GM19395 (cell line): ENCODE results near the gene C3orf70.

Experiments
- ATAC-seq: cut with Tn5 transposase; IDR thresholded peaks from one replicate; pipeline ENCODE4 v1.9.1; 2021; ENCODE audit warnings: mild to moderate bottlenecking, moderate library complexity; ENCODE audit not compliant: unreplicated experiment

Gene C3orf70

GRCh38 chr3:185089343-185089742 is 63.5 kb downstream of the C3orf70 start:
- no peak for ATAC-seq

GRCh38 chr3:185087419-185087818 is 65.4 kb downstream of the C3orf70 start:
- no peak for ATAC-seq

- no peak for ATAC-seq
Observed at GRCh38 chr3:185084901-185085300, 68.0 kb downstream of the C3orf70 start.

- no peak for ATAC-seq
Observed at GRCh38 chr3:185084402-185084801, 68.5 kb downstream of the C3orf70 start.

- ATAC-seq = no peak
Observed at GRCh38 chr3:185082829-185083228, 70.0 kb downstream of the C3orf70 start.

GRCh38 chr3:185082149-185082548 is 70.7 kb downstream of the C3orf70 start:
- ATAC-seq = no peak

- no peak for ATAC-seq
Observed at GRCh38 chr3:185081521-185081920, 71.3 kb downstream of the C3orf70 start.

GRCh38 chr3:185079625-185080024 is 73.2 kb downstream of the C3orf70 start:
- ATAC-seq = no peak

- ATAC-seq = no peak
Observed at GRCh38 chr3:185076219-185076618, 76.6 kb downstream of the C3orf70 start.

GRCh38 chr3:185075547-185075946 is 77.3 kb downstream of the C3orf70 start:
- no peak for ATAC-seq

GRCh38 chr3:185071287-185071800 is 81.5 kb downstream of the C3orf70 start:
- no peak for ATAC-seq

GRCh38 chr3:185070491-185071286 is 82.2 kb downstream of the C3orf70 start:
- no peak for ATAC-seq

- ATAC-seq = no peak
Observed at GRCh38 chr3:185069037-185070030, 83.5 kb downstream of the C3orf70 start.

GRCh38 chr3:185067173-185067572 is 85.7 kb downstream of the C3orf70 start:
- no peak for ATAC-seq

GRCh38 chr3:185066251-185066650 is 86.6 kb downstream of the C3orf70 start:
- no peak for ATAC-seq

GRCh38 chr3:185065059-185065458 is 87.8 kb downstream of the C3orf70 start:
- no peak for ATAC-seq

GRCh38 chr3:185063431-185063830 is 89.4 kb downstream of the C3orf70 start:
- no peak for ATAC-seq

- no peak for ATAC-seq
Observed at GRCh38 chr3:185062191-185062590, 90.7 kb downstream of the C3orf70 start.

- no peak for ATAC-seq
Observed at GRCh38 chr3:185060655-185061054, 92.2 kb downstream of the C3orf70 start.

GRCh38 chr3:185059766-185060165 is 93.1 kb downstream of the C3orf70 start:
- ATAC-seq = no peak

GRCh38 chr3:185058796-185059195 is 94.1 kb downstream of the C3orf70 start:
- ATAC-seq = no peak
